Keratinocyte (primary cell): Measurements from ENCODE around the gene CDH18. TPM values are rescaled to one million over a fixed set of nuclear protein-coding genes. Genes with fewer than 3 reads are reported as not detected.
A peak's percentile ranks its signal among the peaks of the same experiment; 100 is the strongest.
"Not testable (repeated sequence)": the region's sequence is repeated elsewhere in the genome, so short reads cannot be mapped to it uniquely, and the experiment has no call there.

Experiments used
- DNase-seq: peaks from one replicate; pipeline ENCODE4 v3.0.0-alpha.2; 2011; ENCODE audit warnings: low read depth, missing footprints, low spot score
- FAIRE-seq: peaks from 2 replicates; lab custom pipeline; 2011; peaks lifted over from hg19 to GRCh38; lab: Jason Lieb, UNC
- H2AFZ ChIP-seq: 2 replicates; pipeline ENCODE4 v1.6.0; 2012; ENCODE audit warnings: low read length, control low read depth, inconsistent platforms; ENCODE audit not compliant: control insufficient read depth
- H3K27ac ChIP-seq: 2 replicates; pipeline ENCODE4 v1.5.1; 2011; ENCODE audit warnings: low read length; ENCODE audit not compliant: control insufficient read depth, insufficient read depth
- H3K27me3 ChIP-seq: 3 replicates; pipeline ENCODE4 v1.6.0; 2011; ENCODE audit warnings: low read length; ENCODE audit not compliant: control insufficient read depth, insufficient read depth; ENCODE audit errors: extremely low read depth
- H3K36me3 ChIP-seq, 2 experiments: 2 replicates in 1 of 2; 3 replicates in 1 of 2; pipeline ENCODE4 v1.5.1; 2011; ENCODE audit warnings: low read length in 2 of 2, mild to moderate bottlenecking in 1 of 2; ENCODE audit not compliant: control insufficient read depth in 2 of 2, insufficient read depth in 2 of 2; ENCODE audit errors: extremely low read depth in 1 of 2
- H3K4me1 ChIP-seq: 3 replicates; pipeline ENCODE4 v1.5.1; 2011; ENCODE audit warnings: low read length; ENCODE audit not compliant: control insufficient read depth, insufficient read depth; ENCODE audit errors: extremely low read depth
- H3K4me2 ChIP-seq: 3 replicates; pipeline ENCODE4 v1.6.0; 2011; ENCODE audit warnings: low read depth, low read length; ENCODE audit not compliant: control insufficient read depth, insufficient read depth; ENCODE audit errors: extremely low read depth
- H3K4me3 ChIP-seq, 3 experiments: fragments of 200-600 bp in 1 of 3; sonication (generic) in 1 of 3; 2 replicates in 2 of 3; 3 replicates in 1 of 3; pipeline ENCODE4 v1.5.1; 2011 to 2016; ENCODE audit warnings: low read length in 3 of 3, mild to moderate bottlenecking in 3 of 3, control low read depth in 2 of 3, inconsistent platforms in 1 of 3, low read depth in 1 of 3, mixed read lengths in 1 of 3, mixed run types in 1 of 3, moderate library complexity in 1 of 3; ENCODE audit not compliant: control insufficient read depth in 2 of 3, insufficient read depth in 2 of 3; ENCODE audit errors: extremely low read depth in 1 of 3
- H3K79me2 ChIP-seq: 2 replicates; pipeline ENCODE4 v1.6.0; 2012; ENCODE audit warnings: low read length; ENCODE audit not compliant: control insufficient read depth, insufficient read depth
- H3K9ac ChIP-seq: 3 replicates; pipeline ENCODE4 v1.6.0; 2011; ENCODE audit warnings: low read length; ENCODE audit not compliant: control insufficient read depth, insufficient read depth; ENCODE audit errors: extremely low read depth
- H3K9me1 ChIP-seq: 3 replicates; pipeline ENCODE4 v1.6.0; 2011; ENCODE audit warnings: low read length; ENCODE audit not compliant: control insufficient read depth, insufficient read depth; ENCODE audit errors: extremely low read depth
- H3K9me3 ChIP-seq: 2 replicates; pipeline ENCODE4 v1.5.1; 2012; ENCODE audit warnings: low read depth, low read length; ENCODE audit not compliant: control insufficient read depth
- H4K20me1 ChIP-seq: 3 replicates; pipeline ENCODE4 v1.6.0; 2011; ENCODE audit warnings: low read length; ENCODE audit not compliant: control insufficient read depth, insufficient read depth; ENCODE audit errors: extremely low read depth
- CTCF ChIP-seq, 3 experiments: IDR thresholded peaks in 1 of 3; conservative IDR thresholded peaks in 1 of 3; optimal IDR thresholded peaks in 1 of 3; 2 replicates in 2 of 3; 3 replicates in 1 of 3; pipeline versions ENCODE3 to v1.5.1; 2011; ENCODE audit warnings: low read length in 3 of 3, mild to moderate bottlenecking in 3 of 3, moderate library complexity in 2 of 3, control low read depth in 1 of 3, inconsistent platforms in 1 of 3; ENCODE audit not compliant: insufficient read depth in 2 of 3; ENCODE audit errors: extremely low read depth in 1 of 3
- EZH2 ChIP-seq: IDR thresholded peaks from one replicate; pipeline ENCODE4 v1.6.1; 2012; ENCODE audit warnings: inconsistent platforms, mild to moderate bottlenecking, low read length, moderate library complexity
- dilution Hi-C: fragments of 300-500 bp; cut with MboI; formaldehyde crosslinking; loops from one replicate; pipeline ENCODE4 v1.7.0; 2020; ENCODE audit warnings: low sequenced_read_pairs; ENCODE audit not compliant: extremely low pct_ligation_motif_present
- polyA plus RNA-seq, 5 experiments: library from polyadenylated mRNA; depleted of rRNA in 3 of 5; stranded (reverse) in 3 of 5; stranded (forward) in 1 of 5; unstranded in 1 of 5; fragments of >200 nt; gene quantifications; 1 replicate in 1 of 5; 2 replicates in 3 of 5; 3 replicates in 1 of 5; pipeline versions ENCODE4 v1.2.1 to v1.2.3, GENCODE V29; 2011 to 2012; ENCODE audit warnings: missing spikeins in 2 of 5, low read depth in 1 of 5, low replicate concordance in 1 of 5

Gene CDH18
- polyA plus RNA-seq, 1 donor (not counting 4 experiments of a cell fraction or from before 2014, with no cell fraction given): 0.41 TPM

GRCh38 chr5:19782566-19782965 is 205.4 kb downstream of the CDH18 start:
- FAIRE-seq: no peak
- no peaks in the 10 kb centered on the region for H3K9me3 ChIP-seq
- H3K9me1 ChIP-seq: no peaks in the 10 kb centered on the region
- H3K27ac ChIP-seq: no peak overlapping the region
- no peak overlapping the region for H3K4me2 ChIP-seq
- no peak overlapping the region for H3K4me3 ChIP-seq
- peaks cover 3% of the 10 kb centered on the region for H3K4me1 ChIP-seq
- no peak overlapping the region for H2AFZ ChIP-seq
- H3K27me3 ChIP-seq: no peaks in the 10 kb centered on the region
- H3K9ac ChIP-seq: no peak overlapping the region
- dilution Hi-C loops: no loop called here
- no peaks in the 10 kb centered on the region for H3K36me3 ChIP-seq
- no peak for TF ChIP-seq EZH2
- no peak for TF ChIP-seq CTCF (optimal IDR thresholded peaks at IDR 0.05 in 1 of 3, IDR thresholded peaks at IDR 0.05 in 1 of 3, conservative IDR thresholded peaks at IDR 0.05 in 1 of 3; ENCODE audit: extremely low read depth in 1 of 3, insufficient read depth in 2 of 3, low read length in 3 of 3)
- no peak for DNase-seq
- H4K20me1 ChIP-seq: no peaks in the 10 kb centered on the region
- no peaks in the 10 kb centered on the region for H3K79me2 ChIP-seq

GRCh38 chr5:19777363-19777762 is 210.6 kb downstream of the CDH18 start:
- Histone ChIP-seq H2AFZ (peak overlapping the region; percentile 64), H4K20me1 (no peaks in the 10 kb centered on the region), H3K4me1 (peaks cover 5% of the 10 kb centered on the region), H3K9me3 (no peaks in the 10 kb centered on the region), H3K4me3 (no peak overlapping the region), H3K9me1 (no peaks in the 10 kb centered on the region), H3K4me2 (peak overlapping the region; percentile 32), H3K36me3 (no peaks in the 10 kb centered on the region), H3K27ac (no peak overlapping the region), H3K79me2 (no peaks in the 10 kb centered on the region), H3K27me3 (no peaks in the 10 kb centered on the region), H3K9ac (no peak overlapping the region)
- FAIRE-seq (no peak), DNase-seq (no peak)
- dilution Hi-C loops: no loop called here
- no peak for TF ChIP-seq CTCF (optimal IDR thresholded peaks at IDR 0.05 in 1 of 3, IDR thresholded peaks at IDR 0.05 in 1 of 3, conservative IDR thresholded peaks at IDR 0.05 in 1 of 3; ENCODE audit: extremely low read depth in 1 of 3, insufficient read depth in 2 of 3, low read length in 3 of 3)
- no peak for TF ChIP-seq EZH2

GRCh38 chr5:19776886-19777285 is 211.1 kb downstream of the CDH18 start:
- H3K36me3 ChIP-seq, H3K9ac ChIP-seq, H3K27ac ChIP-seq, dilution Hi-C loops, DNase-seq, H3K4me3 ChIP-seq, H3K27me3 ChIP-seq, H3K79me2 ChIP-seq, H3K9me3 ChIP-seq, H4K20me1 ChIP-seq, H3K9me1 ChIP-seq, H3K4me1 ChIP-seq: not testable (repeated sequence)
- H3K4me2 ChIP-seq: peak overlapping the region; percentile 32
- FAIRE-seq: peak; percentile 17
- H2AFZ ChIP-seq: peak overlapping the region; percentile 64
